ENCODE results near the gene ATP9A. TPM values are rescaled to one million over a fixed set of nuclear protein-coding genes. Genes with fewer than 3 reads are reported as not detected.
A peak's percentile ranks its signal among the peaks of the same experiment; 100 is the strongest.

The ATP9A gene
- total and polyA plus RNA-seq, 2 of the 4 experiments (the other 2 are of a cell fraction): 10.6 to 22.4 TPM

- Histone ChIP-seq H3K4me3 (ENCODE audit: insufficient read depth, low read depth, low read length) (no peak overlapping the region), H3K9me3 (ENCODE audit: control insufficient read depth, insufficient read depth, low read length) (no peaks in the 10 kb centered on the region), H4K91ac (ENCODE audit: insufficient read depth, low read depth, low read length) (no peak overlapping the region), H3K27ac (ENCODE audit: insufficient read depth, low read length) (no peak overlapping the region), H4K8ac (ENCODE audit: low read depth in 2 of 2, low read length in 2 of 2) (no peak overlapping the region; a peak in 1 of 4 replicates), H3K9me1 (ENCODE audit: insufficient read depth, low read length) (no peaks in the 10 kb centered on the region; the same call in 1 of the 2 replicates), H3K4me2 (ENCODE audit: low read depth, low read length) (no peak overlapping the region), H3K14ac (replicated peaks; ENCODE audit: low read depth, low read length) (peak overlapping the region; percentile 53), H2BK5ac (ENCODE audit: low read depth, low read length, poor library complexity, severe bottlenecking) (no peak overlapping the region), H2AFZ (replicated peaks; ENCODE audit: low read length, poor library complexity) (peak overlapping the region; percentile 23), H3K4me1 (ENCODE audit: control insufficient read depth, insufficient read depth, low read length) (no peaks in the 10 kb centered on the region), H3K79me1 (ENCODE audit: low read depth in 1 of 2, low read length in 2 of 2) (peaks cover 3 to 5% of the 10 kb centered on the region in 2 experiments; a peak in 2 of 4 replicates), H2AK9ac (replicated peaks; ENCODE audit: low read depth, low read length, poor library complexity) (peak overlapping the region; percentile 61), H2AK5ac (ENCODE audit: low read depth, low read length) (peak overlapping the region; percentile 22; the same call in 1 of the 2 replicates), H4K5ac (ENCODE audit: low read depth, low read length) (no peak overlapping the region), H2BK120ac (ENCODE audit: low read depth, low read length) (no peak overlapping the region; the same call in 1 of the 2 replicates), H4K20me1 (ENCODE audit: insufficient read depth, low read length) (no peaks in the 10 kb centered on the region), H2BK20ac (ENCODE audit: low read depth, low read length) (0 out of 2 replicates have a peak overlapping the region, but pooled peaks have one; percentile 32), H3K9ac (ENCODE audit: low read depth, low read length) (no peak overlapping the region), H3K36me3 (ENCODE audit: control insufficient read depth, insufficient read depth, low read length) (no peaks in the 10 kb centered on the region; the same call in 1 of the 2 replicates), H2BK15ac (ENCODE audit: low read depth, low read length) (peak overlapping the region; percentile 13; the same call in 1 of the 3 replicates), H3K4ac (ENCODE audit: low read depth, low read length) (peak overlapping the region; percentile 7), H3K18ac (ENCODE audit: low read depth, low read length) (no peak overlapping the region), H3K23ac (ENCODE audit: low read depth, low read length) (peak overlapping the region; percentile 51; the same call in 1 of the 2 replicates), H3K27me3 (ENCODE audit: control insufficient read depth, insufficient read depth, low read length) (no peaks in the 10 kb centered on the region), H3K56ac (ENCODE audit: extremely low read depth, insufficient read depth, low read length) (no peak overlapping the region)
- TF ChIP-seq MXI1 (IDR thresholded peaks at IDR 0.05; ENCODE audit: borderline replicate concordance, low read depth, low read length) (no peak), MAFK (IDR thresholded peaks at IDR 0.05; ENCODE audit: low read depth, low read length) (no peak), FOS (IDR thresholded peaks at IDR 0.05; ENCODE audit: low read depth, low read length) (peak; percentile 33; the same call in 1 of the 2 replicates), CEBPB (IDR thresholded peaks at IDR 0.05; ENCODE audit: low read depth, low read length) (0 out of 2 replicates have a peak, but pooled peaks have one; percentile 7), CTCF (conservative IDR thresholded peaks at IDR 0.05; ENCODE audit: low read depth, low read length) (no peak), BHLHE40 (IDR thresholded peaks at IDR 0.05; ENCODE audit: low read depth, low read length) (peak; percentile 96), NFE2L2 (IDR thresholded peaks at IDR 0.05; ENCODE audit: low read depth, low read length) (no peak), POLR2A (IDR thresholded peaks at IDR 0.05; ENCODE audit: low read depth, low read length) (peak; percentile 22; the same call in 1 of the 2 replicates)
- dilution Hi-C loops (cut with HindIII; ENCODE audit: low sequenced_read_pairs, unreplicated experiment) (no loop called here), in situ Hi-C loops (cut with MboI; ENCODE audit: low sequenced_read_pairs) (no loop called here), intact Hi-C loops (cut with micrococcal nuclease) (no loop called here)
- no peak for ATAC-seq (ENCODE audit: low read depth)
- no TSS peak for BruUV-seq (replicated peaks)
- peak; percentile 78 for DNase-seq
- POLR2A ChIA-PET (ENCODE audit: unreplicated experiment): no interaction called here
- 58% methylated on average over 3 of the region's 11 CpGs; no CpG with 5 or more reads in 1 of the 2 experiments for WGBS, 2 experiments (ENCODE audit: extremely low coverage in 2 of 2, insufficient read length in 1 of 2)
- CTCF ChIA-PET: interaction anchor here (0.7 kb wide), 1 partner anchor 41 kb away, joined by 3 read pairs; no protein-coding TSS in a partner anchor
Observed at GRCh38 chr20:51554538-51555165, 213.5 kb downstream of the ATP9A start.
